ENCODE data around the gene SFTPB.

- TF ChIP-seq CTCF (conservative IDR thresholded peaks at IDR 0.05; ENCODE audit: low read length): no peak
- TF ChIP-seq EZH2phosphoT487 (IDR thresholded peaks at IDR 0.05; ENCODE audit: borderline replicate concordance, low read depth, low read length): no peak
Observed at GRCh38 chr2:85663594-85664565, 4.1 kb downstream of the SFTPB start.
